Fibroblast of skin of scalp (primary cell): Measurements from ENCODE around the gene ADAP1.

ENCODE experiments used
- DNase-seq: peaks from one replicate; pipeline ENCODE4 v3.0.0-alpha.2; 2013

The ADAP1 gene

GRCh38 chr7:988963-989529 lies 34.6 kb upstream of the ADAP1 start:
- DNase-seq = no peak

GRCh38 chr7:988426-988911 lies 34.0 kb upstream of the ADAP1 start:
- DNase-seq = no peak

- no peak for DNase-seq
These were observed 33.4 kb upstream of the ADAP1 start for GRCh38 chr7:987909-988308.

GRCh38 chr7:986766-987751 lies 32.6 kb upstream of the ADAP1 start:
- DNase-seq = no peak

- no peak for DNase-seq
These were observed 31.6 kb upstream of the ADAP1 start for GRCh38 chr7:985915-986741.

- DNase-seq = no peak
These were observed 30.6 kb upstream of the ADAP1 start for GRCh38 chr7:985127-985416.

- no peak for DNase-seq
These were observed 30.1 kb upstream of the ADAP1 start for GRCh38 chr7:984361-985126.

- DNase-seq = no peak
These were observed 29.2 kb upstream of the ADAP1 start for GRCh38 chr7:983616-984071.

GRCh38 chr7:983004-983615 lies 28.6 kb upstream of the ADAP1 start, which contains the start of gene CYP2W1:
TSS of gene CYP2W1 (plus strand) at chr7:983181. CDS start at chr7:983212, 31 bp downstream.
- no peak for DNase-seq

- DNase-seq = no peak
These were observed 28.1 kb upstream of the ADAP1 start for GRCh38 chr7:982511-983003.

GRCh38 chr7:981793-982510 lies 27.5 kb upstream of the ADAP1 start:
- DNase-seq = no peak

- DNase-seq = no peak
These were observed 25.5 kb upstream of the ADAP1 start for GRCh38 chr7:979886-980571.

- DNase-seq = no peak
These were observed 24.7 kb upstream of the ADAP1 start for GRCh38 chr7:979151-979550.

GRCh38 chr7:978416-979091 lies 24.1 kb upstream of the ADAP1 start:
- DNase-seq = no peak

- DNase-seq = no peak
These were observed 23.5 kb upstream of the ADAP1 start for GRCh38 chr7:978049-978346.

- no peak for DNase-seq
These were observed 23.0 kb upstream of the ADAP1 start for GRCh38 chr7:977326-978048.

- no peak for DNase-seq
These were observed 22.4 kb upstream of the ADAP1 start for GRCh38 chr7:976901-977325.

- DNase-seq = no peak
These were observed 21.4 kb upstream of the ADAP1 start for GRCh38 chr7:975702-976473.
